NCI-H146 (cell line): ENCODE measurements around the gene SMIM29.
A peak's percentile ranks its signal among the peaks of the same experiment; 100 is the strongest.

Experiments
- DNase-seq: peaks from one replicate; lab custom pipeline; 2025; lab: John Stamatoyannopoulos, UW

SMIM29 gene

GRCh38 chr6:34240329-34241248 is 8.2 kb downstream of the SMIM29 start:
- no peak for DNase-seq

DNA sequence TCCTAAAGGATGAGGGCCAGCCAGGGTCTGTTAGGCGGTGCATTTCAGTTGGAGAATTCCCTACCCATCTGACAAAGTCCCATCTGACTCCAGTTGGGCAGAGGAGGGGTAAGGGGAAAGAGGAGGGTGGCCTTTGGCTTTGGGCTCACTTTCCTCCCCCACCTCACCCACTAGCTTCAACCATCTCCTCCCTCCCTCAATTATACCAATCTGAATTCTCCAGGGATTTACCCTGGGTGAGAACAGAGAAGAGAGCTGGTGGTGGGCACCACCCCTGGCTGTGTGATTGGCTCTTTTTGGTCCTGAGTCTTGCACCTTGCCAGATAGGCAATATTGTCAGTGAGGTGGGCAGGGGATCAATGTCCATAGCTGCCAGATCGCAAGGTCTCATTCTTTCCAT is 8.9 kb downstream of the SMIM29 start:
- DNase-seq, result no peak

DNA sequence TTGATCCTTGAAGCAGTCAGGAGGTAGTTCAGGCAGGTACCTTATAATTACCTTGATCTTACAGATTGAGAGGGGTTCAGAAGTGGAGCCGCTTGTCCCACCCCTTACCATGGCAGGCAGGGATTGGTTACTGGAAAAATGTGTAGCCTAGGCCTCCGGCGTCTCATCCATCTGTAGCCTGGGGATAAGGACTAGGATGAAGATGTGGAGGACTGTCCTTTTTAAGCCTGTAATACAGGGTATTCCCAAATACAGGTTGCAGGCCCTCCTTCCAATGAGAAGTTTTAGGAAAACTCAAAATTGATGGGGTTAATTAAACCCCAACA is 9.3 kb downstream of the SMIM29 start:
- DNase-seq, result no peak

DNA sequence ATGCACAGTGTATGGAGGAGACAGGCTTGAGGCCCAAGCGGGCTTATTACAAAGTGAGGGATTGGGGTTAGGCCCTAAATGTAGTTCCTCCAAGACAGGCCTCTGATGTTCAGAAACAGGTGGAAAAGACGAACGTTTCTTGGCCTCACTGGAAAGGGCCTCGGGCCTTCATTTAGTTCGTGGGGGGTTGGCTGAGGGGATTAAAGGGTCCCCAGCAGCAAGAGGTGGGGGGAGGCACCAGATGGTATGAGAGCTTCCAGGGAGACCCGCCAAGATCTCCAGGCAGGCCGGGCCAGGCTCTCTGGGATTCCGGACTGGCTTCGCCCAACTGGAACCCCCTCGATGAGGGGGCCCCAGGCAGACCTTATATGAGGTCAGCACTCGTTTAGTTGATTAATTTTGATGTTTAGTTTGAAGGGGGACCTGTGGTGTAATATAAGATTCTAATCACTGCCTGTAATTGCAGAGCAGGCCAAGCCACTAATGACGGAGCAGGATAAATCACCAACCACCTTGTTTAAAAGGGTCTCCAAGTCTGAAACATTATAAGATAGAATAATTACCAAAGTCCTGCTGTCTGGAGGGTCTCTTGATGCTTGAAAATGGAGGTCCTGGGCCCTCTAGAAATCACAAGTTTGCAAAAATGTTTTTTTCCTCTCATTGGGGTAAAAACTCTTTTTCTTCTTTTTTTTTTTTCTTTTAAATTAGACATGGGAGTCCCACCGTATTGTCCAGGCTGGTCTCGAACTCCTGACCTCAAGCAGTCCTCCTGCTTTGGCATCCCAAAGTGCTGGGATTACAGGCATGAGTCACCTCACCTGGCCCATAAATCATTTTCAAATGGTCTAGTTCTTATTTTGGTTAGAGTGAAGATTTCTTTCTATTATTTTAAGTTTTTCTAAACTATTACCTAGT is 10.0 kb downstream of the SMIM29 start:
- DNase-seq, result no peak

- DNase-seq, result peak; percentile 50
These were observed 10.9 kb downstream of the SMIM29 start for GRCh38 chr6:34237722-34238584.

DNA sequence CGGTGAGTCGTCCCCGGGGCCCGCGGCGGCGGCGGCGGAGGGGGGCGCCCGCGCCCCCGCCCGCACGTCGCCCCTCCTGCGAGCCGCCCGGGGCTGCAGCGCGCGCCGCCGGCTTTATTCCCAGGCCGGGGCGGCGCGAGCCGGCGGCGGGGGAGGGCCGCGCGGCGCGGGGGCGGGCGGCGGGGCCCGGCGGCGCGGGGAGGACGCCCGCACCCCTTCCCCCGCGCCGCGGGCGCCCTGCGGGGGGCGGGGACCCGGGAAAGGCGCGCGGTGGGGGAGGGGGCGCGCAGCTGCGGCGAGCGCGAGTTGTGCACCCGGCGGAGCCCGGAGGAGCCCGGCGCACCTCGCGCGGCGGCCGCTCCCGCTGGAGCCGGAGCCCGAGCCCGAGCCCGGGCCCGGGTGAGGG is 11.5 kb downstream of the SMIM29 start:
- peak; percentile 52 for DNase-seq

DNA sequence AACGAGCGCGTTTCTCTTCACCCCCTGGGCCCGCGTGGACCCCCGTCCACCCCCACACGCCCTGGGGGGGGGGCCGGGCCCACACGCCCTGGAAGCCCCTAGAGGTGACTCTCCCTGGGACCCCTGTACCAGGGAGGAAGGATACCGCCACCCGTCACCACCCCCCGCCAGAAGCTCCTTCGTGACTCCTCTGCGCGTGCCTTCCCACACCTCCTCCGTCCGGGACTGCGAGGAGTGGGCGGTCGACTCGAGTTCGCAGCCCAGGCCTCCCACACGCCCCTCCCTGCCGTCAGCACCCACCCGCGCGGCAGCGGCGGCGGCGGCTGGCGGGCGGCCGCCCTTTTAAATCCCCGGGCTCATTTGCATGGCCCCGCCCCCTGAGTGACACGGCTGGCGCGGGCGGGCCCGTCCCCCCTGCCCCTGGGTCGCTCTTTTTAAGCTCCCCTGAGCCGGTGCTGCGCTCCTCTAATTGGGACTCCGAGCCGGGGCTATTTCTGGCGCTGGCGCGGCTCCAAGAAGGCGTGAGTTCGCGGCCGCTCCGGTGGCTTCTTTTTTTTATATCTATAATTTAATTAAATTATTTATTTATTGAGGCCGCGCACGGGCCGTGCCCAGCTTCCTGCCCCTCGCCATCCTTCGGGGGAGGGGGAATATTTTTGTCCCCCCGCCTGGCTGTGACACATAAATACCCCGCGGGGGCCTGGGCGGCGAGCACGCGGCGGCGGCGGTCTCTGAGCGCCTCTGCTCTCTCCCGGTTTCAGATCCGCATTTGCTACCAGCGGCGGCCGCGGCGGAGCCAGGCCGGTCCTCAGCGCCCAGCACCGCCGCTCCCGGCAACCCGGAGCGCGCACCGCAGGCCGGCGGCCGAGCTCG is 12.1 kb downstream of the SMIM29 start, which contains the start of gene HMGA1:
TSS of gene HMGA1 (plus strand) at position 431 of the 873 bp plus-strand sequence. CDS start 3,908 bp downstream, outside the sequence.
- DNase-seq, result peak; percentile 95

DNA sequence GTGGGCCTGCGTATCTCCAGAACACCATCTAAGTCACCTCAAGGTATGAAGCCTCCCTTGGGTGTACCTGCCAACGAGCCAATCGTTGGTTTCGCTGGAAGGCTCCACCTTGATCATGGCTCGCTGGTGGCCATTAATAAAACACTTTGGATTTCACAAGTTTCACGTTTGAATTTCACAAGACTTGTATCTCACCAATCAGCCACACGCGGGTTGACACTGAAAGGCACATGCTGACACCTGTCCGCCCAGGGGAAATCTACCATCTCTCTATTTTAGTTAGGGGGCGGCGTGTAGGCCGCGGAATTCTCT is 12.7 kb downstream of the SMIM29 start:
- DNase-seq, result no peak

GRCh38 chr6:34235307-34236130 is 13.3 kb downstream of the SMIM29 start:
- DNase-seq, result no peak

GRCh38 chr6:34234667-34235306 is 14.0 kb downstream of the SMIM29 start:
- no peak for DNase-seq

DNA sequence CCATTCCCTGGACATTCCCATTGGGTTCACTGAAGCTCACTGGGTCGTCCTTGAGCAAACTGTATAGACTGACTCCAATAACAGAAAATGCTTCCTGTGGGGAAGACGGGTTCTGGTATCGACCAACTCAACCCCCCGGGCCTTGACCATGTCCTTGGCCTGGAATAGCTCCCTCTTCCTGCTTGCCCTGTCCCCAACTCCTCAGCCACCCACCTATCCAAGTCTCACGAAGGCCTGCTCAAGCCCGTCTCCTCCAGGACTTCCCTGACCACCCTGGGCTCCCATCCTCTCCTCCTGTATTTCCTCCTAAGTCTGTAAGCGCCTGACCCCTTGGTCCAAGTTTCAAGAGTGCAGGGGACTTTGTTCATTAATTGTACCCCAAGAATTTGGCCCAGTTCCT is 14.9 kb downstream of the SMIM29 start:
- DNase-seq, result no peak

- no peak for DNase-seq
These were observed 15.9 kb downstream of the SMIM29 start for GRCh38 chr6:34232901-34233300.

- DNase-seq, result no peak
These were observed 17.1 kb downstream of the SMIM29 start for GRCh38 chr6:34231566-34232336.

DNA sequence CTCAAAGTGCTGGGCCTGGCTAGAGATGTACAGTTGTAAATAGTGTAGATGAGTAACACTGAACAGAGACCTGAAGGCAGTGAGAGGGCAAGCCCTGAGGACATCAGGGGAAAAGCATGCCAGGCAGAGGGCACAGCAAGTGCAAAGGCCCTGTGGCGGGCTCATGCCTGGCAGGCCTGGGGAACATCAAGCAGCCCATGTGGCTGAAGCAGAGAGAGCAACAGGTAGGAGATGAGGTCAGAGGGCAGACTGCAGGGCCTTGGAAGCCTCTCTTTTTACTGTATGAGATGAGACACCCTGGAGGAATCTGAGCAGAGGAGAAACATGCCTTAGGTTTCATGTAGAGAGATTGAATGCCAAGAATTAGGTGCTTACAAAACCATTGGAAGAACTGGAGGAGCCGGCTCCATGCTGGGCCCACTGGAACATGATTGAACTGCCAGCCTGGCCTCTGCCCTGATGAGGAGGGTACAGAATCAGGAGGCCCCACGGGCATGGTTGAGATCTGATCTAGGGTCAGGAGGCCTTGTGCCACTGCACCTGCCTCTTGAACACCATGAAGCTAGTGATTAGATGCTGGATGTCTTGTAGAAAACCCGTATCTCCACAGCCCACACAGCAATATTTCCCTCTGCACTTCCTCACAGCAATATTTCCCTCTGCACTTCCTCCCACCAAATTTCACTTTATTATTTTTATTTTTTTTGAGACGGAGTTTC is 18.0 kb downstream of the SMIM29 start:
- DNase-seq, result no peak

GRCh38 chr6:34229877-34230276 is 18.9 kb downstream of the SMIM29 start:
- no peak for DNase-seq

- DNase-seq, result no peak
These were observed 20.9 kb downstream of the SMIM29 start for GRCh38 chr6:34227761-34228421.

GRCh38 chr6:34226731-34227586 is 21.8 kb downstream of the SMIM29 start:
- DNase-seq, result no peak
